Measurements from ENCODE around the gene TMEM184B.
"Not testable (repeated sequence)": the region's sequence is repeated elsewhere in the genome, so short reads cannot be mapped to it uniquely, and the experiment has no call there.

TMEM184B gene

DNA sequence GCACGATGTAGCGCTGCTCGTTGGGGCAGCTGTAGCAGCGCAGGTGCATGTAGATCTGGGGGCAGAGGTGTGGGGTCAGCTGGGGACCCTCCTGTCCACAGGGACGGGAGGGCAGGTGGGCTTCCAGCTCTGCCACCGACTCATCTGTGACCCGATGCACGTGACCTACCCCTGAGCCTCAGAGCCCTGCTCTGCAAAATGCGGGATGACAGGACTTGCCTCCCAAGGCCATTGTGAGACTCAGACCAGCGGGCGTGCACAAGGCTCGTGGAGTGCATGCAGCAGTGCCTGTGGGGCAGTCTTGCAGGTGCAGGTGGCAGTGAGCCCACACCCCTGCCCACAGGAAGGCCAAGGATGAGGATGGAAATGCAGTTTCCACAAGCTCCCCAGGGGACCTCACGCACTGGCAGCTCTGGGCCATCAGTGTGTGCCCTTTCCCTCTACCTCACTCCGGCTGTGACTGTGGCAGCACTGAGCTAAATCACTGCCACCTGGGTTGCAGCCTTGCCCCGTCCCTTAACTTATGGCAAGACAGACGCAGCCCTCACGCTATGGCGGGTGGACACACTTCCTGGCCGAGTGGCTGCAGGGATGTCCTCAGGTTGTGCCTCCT, 26.7 kb downstream of the TMEM184B start:
- DNase-seq = no peak

GRCh38 chr22:38244106-38244505, 28.7 kb downstream of the TMEM184B start:
- DNase-seq = no peak

- DNase-seq = peak; percentile 77
These were observed 29.6 kb downstream of the TMEM184B start for GRCh38 chr22:38243007-38243765.

- no peak for DNase-seq
These were observed 32.0 kb downstream of the TMEM184B start for GRCh38 chr22:38240734-38241252.

DNA sequence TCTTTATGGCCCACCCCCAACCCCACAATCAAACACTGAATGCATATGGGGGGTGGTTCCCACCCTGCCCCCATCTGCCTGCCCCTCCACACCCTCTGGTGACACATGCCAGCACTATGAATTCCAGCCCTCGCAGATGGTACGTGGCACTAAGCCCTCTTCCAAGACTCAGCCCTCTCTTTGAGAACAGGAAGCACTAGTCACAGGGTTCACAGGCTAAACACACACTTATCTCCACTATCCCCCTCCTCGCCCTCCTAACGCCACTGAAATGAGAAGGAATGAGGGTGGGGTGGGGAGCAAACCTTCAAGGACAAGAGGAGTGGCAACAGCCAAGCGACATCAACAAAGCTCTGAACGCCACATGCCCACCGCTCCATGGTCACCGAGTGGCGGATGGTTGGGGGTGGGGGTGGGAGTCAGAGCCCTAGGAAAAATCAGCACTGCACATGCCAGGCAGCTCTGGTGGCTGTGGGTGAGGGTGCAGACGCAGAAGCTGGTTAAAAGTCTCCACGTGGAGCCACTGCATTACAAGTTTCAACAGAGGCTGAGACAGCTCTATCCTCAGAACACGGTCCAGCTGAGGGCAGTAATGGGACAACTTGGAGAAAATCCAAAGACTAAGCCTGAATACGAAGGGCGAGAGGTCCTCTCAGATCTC, 33.6 kb downstream of the TMEM184B start:
- no peak for DNase-seq

DNA sequence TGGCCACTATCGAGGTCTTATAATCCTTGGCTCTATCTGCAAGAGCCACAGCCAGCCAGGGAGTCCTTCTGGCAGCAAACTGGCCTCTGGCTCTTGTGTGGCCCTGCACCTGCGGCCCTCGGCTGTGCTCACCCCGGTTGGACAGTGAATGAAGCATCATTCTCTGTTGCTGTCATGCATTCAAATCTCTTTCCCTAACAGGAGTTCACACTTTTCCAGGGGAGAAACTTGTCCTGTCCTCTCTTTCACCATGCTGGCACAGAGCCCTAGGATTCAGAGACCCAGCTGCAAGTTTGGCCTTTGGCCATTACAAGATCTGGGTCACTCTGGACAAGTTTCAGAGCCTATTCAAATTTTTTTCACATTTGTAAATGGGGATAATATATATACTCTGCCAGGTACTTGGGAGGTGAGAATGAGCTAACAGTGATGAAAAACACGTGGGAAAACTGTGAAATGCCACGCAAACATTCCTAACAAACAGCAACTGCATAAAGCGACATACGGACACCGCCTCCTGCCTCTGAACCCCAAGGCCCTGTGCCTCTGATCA, 34.2 kb downstream of the TMEM184B start:
- DNase-seq = no peak

DNA sequence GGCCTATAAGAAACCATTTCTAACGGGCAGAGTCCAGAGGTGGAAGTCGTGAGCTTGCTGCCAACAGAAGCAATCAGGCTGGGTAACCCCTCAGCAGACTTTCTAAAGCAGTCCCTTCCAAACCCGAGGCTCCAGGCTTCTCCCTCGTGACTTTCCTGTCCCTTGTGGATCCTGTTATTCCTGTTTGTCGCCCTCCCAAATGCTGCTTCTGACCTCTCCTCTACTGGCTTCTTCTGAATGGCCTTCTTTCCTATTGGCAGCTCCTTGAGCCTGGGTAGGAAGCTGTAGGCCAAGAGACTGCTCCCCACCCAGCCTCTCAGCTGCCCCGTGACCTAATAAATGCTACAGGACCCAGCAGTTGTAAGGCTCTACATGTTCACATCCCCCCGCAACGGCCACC, 36.0 kb downstream of the TMEM184B start:
- no peak for DNase-seq

GRCh38 chr22:38235240-38235850, 37.5 kb downstream of the TMEM184B start:
- DNase-seq = no peak

- DNase-seq = not testable (repeated sequence)
These were observed 39.0 kb downstream of the TMEM184B start for GRCh38 chr22:38233856-38234255.

- no peak for DNase-seq
These were observed 39.4 kb downstream of the TMEM184B start for GRCh38 chr22:38233427-38233826.

DNA sequence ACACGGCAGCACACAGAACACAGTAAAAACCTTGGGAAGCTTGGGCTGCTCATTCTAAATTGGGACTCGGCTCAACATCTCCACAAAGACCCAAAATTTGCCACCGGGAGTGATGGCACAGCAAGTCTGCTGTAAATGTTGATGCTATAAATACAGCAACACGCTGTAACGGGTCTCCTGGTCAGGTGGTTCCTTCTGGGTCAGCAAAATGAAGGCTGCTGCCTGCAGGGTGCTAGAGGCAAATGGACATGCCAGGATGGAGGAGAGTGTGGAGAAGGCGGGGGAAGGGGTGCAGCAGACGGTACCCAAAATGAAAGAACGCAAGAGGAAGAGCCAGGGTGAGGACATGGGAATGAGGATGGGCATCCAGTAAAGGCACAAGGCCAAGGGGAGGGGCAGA, 40.6 kb downstream of the TMEM184B start:
- DNase-seq = no peak

- no peak for DNase-seq
These were observed 41.9 kb downstream of the TMEM184B start for GRCh38 chr22:38230916-38231315.

- DNase-seq = no peak
These were observed 42.5 kb downstream of the TMEM184B start for GRCh38 chr22:38230108-38230825.

DNA sequence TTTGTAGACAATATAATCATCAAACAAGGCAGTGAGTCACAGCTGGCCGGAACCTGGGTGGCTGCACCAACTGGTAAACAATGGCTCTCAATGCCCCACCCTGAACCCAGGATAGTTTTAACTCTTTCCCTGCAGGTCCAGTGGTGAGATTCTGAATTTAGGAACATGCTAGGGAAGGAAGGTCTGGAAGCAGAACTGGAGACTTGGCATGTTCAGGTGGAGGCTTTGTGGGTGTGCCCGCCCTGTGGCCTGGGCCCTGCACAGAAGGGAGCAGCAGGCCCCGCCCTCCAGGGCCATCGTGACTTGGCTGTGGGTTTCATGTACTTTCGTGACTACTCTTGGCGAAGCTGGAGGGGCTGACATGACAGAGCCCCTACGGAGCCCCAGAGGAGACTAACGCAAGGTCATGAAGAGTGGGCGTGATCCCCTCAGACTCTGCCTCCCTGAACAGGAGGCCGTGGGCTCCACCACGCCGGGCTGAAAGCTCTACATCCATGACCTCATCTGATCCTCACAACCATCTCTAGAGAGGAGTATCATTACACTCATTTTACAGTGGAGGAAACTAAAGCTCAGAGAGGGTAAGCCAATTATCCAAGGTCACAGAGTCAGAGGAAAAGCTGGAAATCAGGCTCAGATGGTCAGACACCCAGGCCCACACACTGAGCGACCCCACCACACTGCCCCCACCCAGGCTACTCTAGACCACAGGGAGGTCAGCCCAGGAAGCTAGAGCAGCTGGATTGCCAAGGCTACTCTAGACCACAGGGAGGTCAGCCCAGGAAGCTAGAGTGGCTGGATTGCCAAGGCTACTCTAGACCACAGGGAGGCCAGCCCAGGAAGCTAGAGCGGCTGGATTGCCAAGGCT, 43.7 kb downstream of the TMEM184B start:
- no peak for DNase-seq

DNA sequence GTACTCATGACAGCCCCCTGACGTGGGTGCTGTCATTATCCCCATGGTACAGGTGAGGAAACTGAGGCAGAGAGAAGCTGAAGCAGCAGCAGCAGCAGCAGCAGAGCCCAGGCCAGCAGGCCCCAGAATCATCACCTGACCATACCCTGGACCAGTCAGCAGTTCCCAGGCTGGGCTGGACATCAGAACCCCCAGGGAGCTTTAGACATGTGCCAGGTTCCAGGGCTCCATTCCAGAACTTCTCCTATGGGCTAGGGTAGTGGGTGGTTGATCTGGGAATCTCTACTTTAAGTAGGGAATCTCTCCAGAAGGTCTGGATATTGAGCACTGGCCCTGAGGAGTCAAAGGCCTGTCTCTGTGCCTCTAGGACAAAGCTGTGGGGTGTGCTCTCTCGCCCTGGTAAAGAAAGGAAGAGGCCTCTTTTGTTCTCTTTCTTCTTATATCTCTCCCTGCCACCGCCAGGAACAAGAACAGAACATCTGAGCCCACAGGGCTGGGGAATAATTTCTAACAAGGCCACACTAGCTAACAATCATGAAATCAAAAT, 44.4 kb downstream of the TMEM184B start:
- no peak for DNase-seq

DNA sequence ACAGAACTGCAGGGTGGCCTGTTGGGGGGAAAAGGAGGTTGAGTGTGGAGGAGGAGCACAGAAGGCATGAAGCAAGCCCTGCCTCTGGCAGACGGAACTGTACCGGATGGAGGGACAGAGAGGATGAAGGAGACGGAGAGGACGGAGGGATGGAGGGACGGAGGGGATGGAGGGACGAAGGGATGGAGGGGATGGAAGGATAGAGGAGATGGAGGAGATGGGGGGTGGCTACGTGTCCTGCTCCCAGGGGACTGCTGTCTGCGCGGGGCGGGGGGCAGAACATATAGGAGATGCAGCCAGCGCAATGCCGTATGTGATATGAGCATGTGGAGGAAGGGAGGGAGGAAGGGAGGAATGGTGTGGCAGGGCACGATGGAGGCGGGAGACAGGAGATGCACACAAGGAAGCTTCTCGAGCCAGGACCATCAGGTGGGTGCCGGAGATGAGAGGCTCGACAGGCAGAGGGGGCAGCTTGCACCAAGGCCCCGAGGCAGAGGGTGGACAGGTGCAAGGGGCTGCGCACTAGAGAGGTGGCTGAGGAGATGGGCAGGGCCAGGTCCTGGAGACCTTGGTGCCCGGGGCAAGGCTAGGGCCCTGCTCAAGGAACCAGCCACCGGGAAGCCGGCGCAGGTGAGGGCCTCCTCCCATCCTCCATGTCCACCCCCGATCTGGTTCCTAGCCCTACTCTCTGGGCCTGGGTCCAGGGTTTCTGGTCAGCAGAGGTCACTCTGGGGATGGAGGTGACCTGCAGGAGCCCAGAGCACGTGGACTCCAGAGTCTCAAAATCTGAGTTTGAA, 45.8 kb downstream of the TMEM184B start:
- DNase-seq = no peak

DNA sequence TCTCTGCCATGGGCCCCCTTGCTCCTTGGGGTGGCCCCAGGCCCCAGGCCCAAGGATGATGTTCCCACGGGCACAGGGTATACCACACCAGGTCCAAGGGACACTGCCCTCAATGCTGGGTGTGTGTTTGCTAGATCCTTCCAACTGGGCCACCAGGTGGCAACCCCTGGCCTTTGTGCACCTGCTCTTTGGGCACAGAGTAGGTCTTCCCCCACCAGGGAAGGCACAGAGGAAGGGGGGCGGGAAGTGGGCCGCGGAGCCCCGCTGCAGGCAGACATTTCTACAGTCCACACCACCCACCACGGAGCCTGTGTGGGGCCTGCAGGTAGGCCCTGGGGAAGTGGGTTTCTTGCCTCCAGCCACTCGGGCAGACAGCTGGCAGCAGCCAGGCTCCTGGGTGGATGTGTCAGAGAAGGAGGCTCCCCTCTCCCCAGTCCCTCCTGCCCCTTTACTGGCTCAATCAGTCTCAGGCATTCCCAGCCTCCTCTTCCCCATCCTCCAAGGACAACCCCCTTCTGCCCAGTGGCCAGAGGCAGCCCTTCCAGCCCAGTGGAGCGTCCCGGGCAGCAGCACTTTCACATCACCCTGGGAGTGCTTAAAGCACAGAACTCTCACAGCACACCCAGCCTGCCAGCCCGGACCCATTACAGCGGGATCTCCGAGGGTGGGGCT, 49.4 kb downstream of the TMEM184B start:
- DNase-seq = no peak

DNA sequence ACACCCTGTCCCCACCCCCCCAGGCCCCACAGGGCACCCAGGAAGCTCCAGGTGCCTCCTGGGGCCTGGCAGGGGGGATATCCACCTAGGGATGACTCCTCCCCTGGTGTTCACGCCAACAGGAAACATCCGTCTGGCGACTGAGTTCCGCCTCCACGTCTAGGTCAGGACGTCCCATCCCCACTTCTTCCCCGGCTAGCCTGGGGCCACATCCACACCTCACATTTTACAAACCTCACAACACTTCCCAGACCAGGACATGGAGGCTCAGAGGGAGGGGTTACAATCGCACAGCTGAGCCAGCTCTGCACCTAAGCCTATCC, 50.1 kb downstream of the TMEM184B start:
- DNase-seq = no peak

DNA sequence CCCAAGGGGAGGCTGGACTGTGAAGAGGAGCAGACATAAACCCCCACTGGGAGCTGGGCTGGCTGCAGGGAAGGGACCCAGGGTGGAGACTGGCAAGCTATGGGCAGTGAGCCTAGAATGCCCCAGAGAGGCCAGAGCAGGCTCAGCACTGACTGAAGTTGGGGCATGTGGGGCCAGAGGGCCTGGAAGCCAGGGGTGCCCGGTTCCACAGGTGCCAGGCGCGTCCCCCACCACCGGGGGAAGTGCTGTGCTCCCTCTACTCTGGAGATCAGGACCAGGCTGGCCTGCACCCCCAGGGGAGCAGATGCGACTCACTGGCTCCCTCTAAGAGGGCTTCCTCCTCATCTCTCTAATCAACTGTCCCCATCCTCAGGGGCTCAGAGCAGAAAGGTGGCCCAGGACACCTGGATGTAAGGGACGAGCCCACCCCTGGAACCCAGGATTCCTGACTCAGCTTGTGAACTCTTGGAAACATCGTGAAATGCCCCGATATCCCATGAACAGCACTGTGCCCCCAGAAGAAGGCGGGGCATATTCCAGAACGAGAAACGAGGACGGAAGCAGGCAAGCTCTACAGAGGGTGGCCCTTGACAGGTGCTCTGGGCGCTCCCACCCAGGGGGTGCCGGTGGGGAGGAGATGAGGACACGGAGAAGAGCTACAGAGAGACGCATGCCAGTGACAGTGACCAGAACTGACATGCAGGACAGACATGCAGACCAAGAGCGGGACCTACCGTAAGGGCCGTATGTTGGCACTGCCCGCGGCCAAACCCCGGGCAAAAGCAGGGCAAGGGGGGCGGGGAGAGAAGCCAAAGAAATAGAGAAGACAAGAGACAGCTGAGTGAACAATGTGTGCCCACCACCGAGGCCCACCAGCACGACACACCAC, 50.7 kb downstream of the TMEM184B start:
- no peak for DNase-seq
